Placental pericyte (primary cell): ENCODE data around the gene VCX3A. TPM values are rescaled to one million over a fixed set of nuclear protein-coding genes. Genes with fewer than 3 reads are reported as not detected.

ENCODE experiments used
- total RNA-seq: library from RNA; depleted of rRNA; stranded (reverse); fragments of >200 nt; gene quantifications from 2 replicates; pipeline ENCODE4 v1.2.3, GENCODE V29; 2012

VCX3A gene
- not detected in 2 replicates for total RNA-seq

GRCh38 chrX:6535018-6535417 lies at the start of gene VCX3A:
VCX3A (minus strand) TSS chrX:6535118; CDS start chrX:6534497, 621 bp downstream.

